Esophagus squamous epithelium (tissue), 5 donors: ENCODE measurements around the gene BTNL8. TPM values are rescaled to one million over a fixed set of nuclear protein-coding genes. Genes with fewer than 3 reads are reported as not detected.
A peak's percentile ranks its signal among the peaks of the same experiment; 100 is the strongest.

Source experiments
- DNase-seq: peaks from one replicate; lab custom pipeline; 2025; lab: John Stamatoyannopoulos, UW
- H3K27ac ChIP-seq, 4 donors: fragments of 200-600 bp; sonication (generic); one replicate each; pipeline ENCODE4 v1.5.1; 2016 to 2019; ENCODE audit warnings: mild to moderate bottlenecking in 1 of 4
- H3K27me3 ChIP-seq, 4 donors: fragments of 200-600 bp; sonication (generic); 1 replicate in 3 of 4; 2 replicates in 1 of 4; pipeline versions ENCODE4 v1.5.1 to v1.6.0; 2017 to 2021; ENCODE audit warnings: antibody characterized with exemption in 1 of 4
- H3K36me3 ChIP-seq, 3 donors: fragments of 200-600 bp; sonication (generic); one replicate each; pipeline ENCODE4 v1.5.1; 2016 to 2019
- H3K4me1 ChIP-seq, 3 donors: fragments of 200-600 bp; sonication (generic); one replicate each; pipeline ENCODE4 v1.5.1; 2017 to 2019
- H3K4me3 ChIP-seq, 4 donors: fragments of 200-600 bp; sonication (generic); 1 replicate in 3 of 4; 2 replicates in 1 of 4; pipeline ENCODE4 v1.5.1; 2016 to 2019; ENCODE audit warnings: mild to moderate bottlenecking in 2 of 4, moderate library complexity in 1 of 4
- H3K9me3 ChIP-seq, 3 donors: fragments of 200-600 bp; sonication (generic); one replicate each; pipeline ENCODE4 v1.5.1; 2016 to 2019
- CTCF ChIP-seq, 6 experiments: fragments of 450-650 bp in 4 of 6; fragments of 200-600 bp in 2 of 6; sonication (generic) in 2 of 6; IDR thresholded peaks; one replicate each; pipeline ENCODE4 v1.5.1; 2016 to 2019; ENCODE audit warnings: antibody characterized with exemption in 6 of 6, mild to moderate bottlenecking in 4 of 6, moderate library complexity in 4 of 6
- POLR2A ChIP-seq, 4 donors: fragments of 450-650 bp; IDR thresholded peaks; one replicate each; pipeline ENCODE4 v1.6.1; 2017; ENCODE audit warnings: antibody characterized with exemption in 4 of 4, mild to moderate bottlenecking in 4 of 4, moderate library complexity in 3 of 4
- WGBS, 2 donors: methylation state at CpG; one replicate each; pipeline ENCODE4 v1.1.5; 2018; 5-methylcytosine and 5-hydroxymethylcytosine counted together
- intact Hi-C: fragments of 100-400 bp; cut with DNase I; formaldehyde crosslinking; loops from one replicate; pipeline ENCODE4 v1.15.0; 2022
- total RNA-seq, 4 donors: library from RNA; depleted of rRNA; stranded (reverse); fragments of >200 nt; gene quantifications; one replicate each; pipeline ENCODE4 v1.1.0, GENCODE V29; 2016
- donor health status: DM: yes; HTN: yes; CAD: no.

The BTNL8 gene
- total RNA-seq, 4 donors from 2014 or later = 0.19 TPM; not detected in 3

- WGBS, 2 donors = 0 to 2% methylated on average over 4 to 11 of the region's 84 CpGs
- intact Hi-C loops = loop anchor here (5.0 kb wide), 1 partner anchor 79 kb away; no protein-coding TSS in a partner anchor
- peaks cover 0 to 24% (median 0%) of the 10 kb centered on the region in 3 donors for H3K36me3 ChIP-seq
Measured at GRCh38 chr5:180860887-180861822, 37.8 kb upstream of the BTNL8 start, which contains the start of gene ZFP62. Gene ZFP62 (minus strand): TSS chr5:180861276. CDS start chr5:180861219, 57 bp downstream.

GRCh38 chr5:180862645-180863044 lies 36.3 kb upstream of the BTNL8 start:
- no peaks in the 10 kb centered on the region for H3K27me3 ChIP-seq
- TF ChIP-seq CTCF (IDR thresholded peaks at IDR 0.05) (no peak), POLR2A (IDR thresholded peaks at IDR 0.05) (no peak)
- no peak overlapping the region for H3K27ac ChIP-seq
- peaks cover 0 to 10% (median 0%) of the 10 kb centered on the region in 3 donors for H3K36me3 ChIP-seq
- H3K4me1 ChIP-seq = peaks cover 0 to 28% (median 11%) of the 10 kb centered on the region in 3 donors
- no peak overlapping the region for H3K4me3 ChIP-seq
- WGBS, 2 donors = 59 to 66% methylated on average over 8 to 11 of the region's 11 CpGs
- intact Hi-C loops = loop anchor here (5.0 kb wide), 1 partner anchor 80 kb away; no protein-coding TSS in a partner anchor
- no peaks in the 10 kb centered on the region for H3K9me3 ChIP-seq
- no peak for DNase-seq

More at GRCh38 chr5:180860887-180861822, 37.8 kb upstream of the BTNL8 start, which contains the start of gene ZFP62:
- DNase-seq = peak; percentile 61
- H3K4me1 ChIP-seq = peaks cover 0 to 28% (median 11%) of the 10 kb centered on the region in 3 donors
- H3K27ac ChIP-seq = peak within 1 kb of the TSS; percentile 94 to 97 (median 96)
- no peaks in the 10 kb centered on the region for H3K27me3 ChIP-seq
- TF ChIP-seq POLR2A (IDR thresholded peaks at IDR 0.05) (peak in 2 of 4 donors; percentile 62 to 81), CTCF (IDR thresholded peaks at IDR 0.05) (peak in 1 of 6 experiments; percentile 7)
- H3K4me3 ChIP-seq = peak within 1 kb of the TSS; percentile 85 to 96 (median 95)
- H3K9me3 ChIP-seq = no peaks in the 10 kb centered on the region

GRCh38 chr5:180865981-180866695 lies 32.8 kb upstream of the BTNL8 start:
- WGBS, 2 donors = 50 to 59% methylated on average over 5 of the region's 5 CpGs
- Histone ChIP-seq H3K4me1 (peaks cover 8 to 35% (median 8%) of the 10 kb centered on the region in 3 donors), H3K9me3 (no peaks in the 10 kb centered on the region), H3K27me3 (no peaks in the 10 kb centered on the region), H3K27ac (no peak overlapping the region), H3K36me3 (no peaks in the 10 kb centered on the region), H3K4me3 (no peak overlapping the region)
- intact Hi-C loops = loop anchor here (5.0 kb wide), 1 partner anchor 291 kb away; no protein-coding TSS in a partner anchor
- no peak for DNase-seq
- no peak for TF ChIP-seq CTCF (IDR thresholded peaks at IDR 0.05)
- no peak for TF ChIP-seq POLR2A (IDR thresholded peaks at IDR 0.05)

- Histone ChIP-seq H3K36me3 (no peaks in the 10 kb centered on the region), H3K27me3 (no peaks in the 10 kb centered on the region), H3K4me1 (peaks cover 8 to 29% (median 8%) of the 10 kb centered on the region in 3 donors), H3K9me3 (no peaks in the 10 kb centered on the region), H3K27ac (no peak overlapping the region), H3K4me3 (no peak overlapping the region)
- intact Hi-C loops = loop anchor here (5.0 kb wide), 1 partner anchor 290 kb away; no protein-coding TSS in a partner anchor
- no peak for DNase-seq
- TF ChIP-seq POLR2A (IDR thresholded peaks at IDR 0.05) (no peak), CTCF (IDR thresholded peaks at IDR 0.05) (no peak)
- WGBS, 2 donors = 85 to 90% methylated on average over 10 of the region's 10 CpGs
Measured at GRCh38 chr5:180866985-180867384, 32.0 kb upstream of the BTNL8 start.
